ENCODE measurements around the gene FMNL2.

DNA sequence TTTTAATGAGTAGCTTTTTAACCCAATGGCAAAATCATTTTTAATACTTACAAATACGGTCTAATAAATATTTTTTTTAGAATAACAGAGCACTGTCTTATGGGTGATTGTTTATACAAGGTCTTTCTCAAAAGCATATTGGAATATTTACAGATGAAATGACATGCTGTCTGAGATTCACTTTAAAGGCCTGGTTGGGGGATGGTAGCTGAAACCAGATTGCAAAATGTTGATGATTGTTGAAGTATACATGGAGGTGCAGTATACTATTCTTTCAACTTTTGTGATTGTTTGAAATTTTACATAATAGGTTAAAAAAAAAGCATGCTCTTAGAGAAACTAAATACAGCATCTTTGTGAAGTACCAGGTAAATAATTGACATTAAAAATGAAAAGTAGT, 111.2 kb downstream of the FMNL2 start:
- TF ChIP-seq, protein P1, sequence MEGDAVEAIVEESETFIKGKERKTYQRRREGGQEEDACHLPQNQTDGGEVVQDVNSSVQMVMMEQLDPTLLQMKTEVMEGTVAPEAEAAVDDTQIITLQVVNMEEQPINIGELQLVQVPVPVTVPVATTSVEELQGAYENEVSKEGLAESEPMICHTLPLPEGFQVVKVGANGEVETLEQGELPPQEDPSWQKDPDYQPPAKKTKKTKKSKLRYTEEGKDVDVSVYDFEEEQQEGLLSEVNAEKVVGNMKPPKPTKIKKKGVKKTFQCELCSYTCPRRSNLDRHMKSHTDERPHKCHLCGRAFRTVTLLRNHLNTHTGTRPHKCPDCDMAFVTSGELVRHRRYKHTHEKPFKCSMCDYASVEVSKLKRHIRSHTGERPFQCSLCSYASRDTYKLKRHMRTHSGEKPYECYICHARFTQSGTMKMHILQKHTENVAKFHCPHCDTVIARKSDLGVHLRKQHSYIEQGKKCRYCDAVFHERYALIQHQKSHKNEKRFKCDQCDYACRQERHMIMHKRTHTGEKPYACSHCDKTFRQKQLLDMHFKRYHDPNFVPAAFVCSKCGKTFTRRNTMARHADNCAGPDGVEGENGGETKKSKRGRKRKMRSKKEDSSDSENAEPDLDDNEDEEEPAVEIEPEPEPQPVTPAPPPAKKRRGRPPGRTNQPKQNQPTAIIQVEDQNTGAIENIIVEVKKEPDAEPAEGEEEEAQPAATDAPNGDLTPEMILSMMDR (IDR thresholded peaks at IDR 0.05): no peak
- TF ChIP-seq POLR2AphosphoS5 (IDR thresholded peaks at IDR 0.05): no peak
- no peak for TF ChIP-seq POLR2A (IDR thresholded peaks at IDR 0.05)
